PFSK-1 (cell line): ENCODE data around the gene PKP1.

Experiments
- POLR2AphosphoS5 ChIP-seq: IDR thresholded peaks from 2 replicates; pipeline ENCODE4 v1.6.1; 2012; ENCODE audit warnings: low read depth, mild to moderate bottlenecking, control low read depth, low read length, moderate library complexity
- SIN3A ChIP-seq: IDR thresholded peaks from 2 replicates; pipeline ENCODE4 v1.6.1; 2012; ENCODE audit warnings: mild to moderate bottlenecking, low read length, moderate library complexity, borderline replicate concordance; ENCODE audit not compliant: insufficient read depth
- TAF1 ChIP-seq: IDR thresholded peaks from 2 replicates; pipeline ENCODE4 v1.6.1; 2012; ENCODE audit warnings: low read length, control low read depth, borderline replicate concordance; ENCODE audit not compliant: insufficient read depth
- TF ChIP-seq, protein P1 (sequence below), 2 experiments: IDR thresholded peaks; 2 replicates each; pipeline versions ENCODE4 v1.6.1 to v1.8.0; 2011 to 2012; ENCODE audit warnings: low read depth in 2 of 2, low read length in 2 of 2, control low read depth in 1 of 2, inconsistent platforms in 1 of 2, mild to moderate bottlenecking in 1 of 2, moderate library complexity in 1 of 2; ENCODE audit not compliant: insufficient read depth in 1 of 2

DNA sequence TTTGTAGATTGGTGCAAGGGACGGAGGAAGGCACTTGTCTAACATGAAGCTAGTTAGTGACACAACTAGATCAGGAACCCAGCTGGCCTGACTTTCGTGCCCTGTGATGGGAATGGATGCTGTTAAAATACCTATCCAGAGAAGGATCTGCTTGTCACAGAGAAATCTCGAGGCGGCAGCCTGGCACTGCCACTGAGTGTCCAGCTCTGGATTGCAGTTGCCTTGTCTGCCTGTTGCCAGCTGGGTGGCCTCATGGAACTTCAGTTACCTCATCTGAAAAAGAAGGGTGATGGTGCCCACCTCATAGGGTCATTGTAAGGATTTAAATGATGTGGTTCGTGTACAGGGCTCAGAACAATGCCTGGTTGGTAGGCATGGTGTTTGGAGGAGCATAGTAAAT is 2.4 kb upstream of the PKP1 start:
- TF ChIP-seq POLR2AphosphoS5 (no peak), TAF1 (no peak), SIN3A (no peak)
- TF ChIP-seq, protein P1, sequence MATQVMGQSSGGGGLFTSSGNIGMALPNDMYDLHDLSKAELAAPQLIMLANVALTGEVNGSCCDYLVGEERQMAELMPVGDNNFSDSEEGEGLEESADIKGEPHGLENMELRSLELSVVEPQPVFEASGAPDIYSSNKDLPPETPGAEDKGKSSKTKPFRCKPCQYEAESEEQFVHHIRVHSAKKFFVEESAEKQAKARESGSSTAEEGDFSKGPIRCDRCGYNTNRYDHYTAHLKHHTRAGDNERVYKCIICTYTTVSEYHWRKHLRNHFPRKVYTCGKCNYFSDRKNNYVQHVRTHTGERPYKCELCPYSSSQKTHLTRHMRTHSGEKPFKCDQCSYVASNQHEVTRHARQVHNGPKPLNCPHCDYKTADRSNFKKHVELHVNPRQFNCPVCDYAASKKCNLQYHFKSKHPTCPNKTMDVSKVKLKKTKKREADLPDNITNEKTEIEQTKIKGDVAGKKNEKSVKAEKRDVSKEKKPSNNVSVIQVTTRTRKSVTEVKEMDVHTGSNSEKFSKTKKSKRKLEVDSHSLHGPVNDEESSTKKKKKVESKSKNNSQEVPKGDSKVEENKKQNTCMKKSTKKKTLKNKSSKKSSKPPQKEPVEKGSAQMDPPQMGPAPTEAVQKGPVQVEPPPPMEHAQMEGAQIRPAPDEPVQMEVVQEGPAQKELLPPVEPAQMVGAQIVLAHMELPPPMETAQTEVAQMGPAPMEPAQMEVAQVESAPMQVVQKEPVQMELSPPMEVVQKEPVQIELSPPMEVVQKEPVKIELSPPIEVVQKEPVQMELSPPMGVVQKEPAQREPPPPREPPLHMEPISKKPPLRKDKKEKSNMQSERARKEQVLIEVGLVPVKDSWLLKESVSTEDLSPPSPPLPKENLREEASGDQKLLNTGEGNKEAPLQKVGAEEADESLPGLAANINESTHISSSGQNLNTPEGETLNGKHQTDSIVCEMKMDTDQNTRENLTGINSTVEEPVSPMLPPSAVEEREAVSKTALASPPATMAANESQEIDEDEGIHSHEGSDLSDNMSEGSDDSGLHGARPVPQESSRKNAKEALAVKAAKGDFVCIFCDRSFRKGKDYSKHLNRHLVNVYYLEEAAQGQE (IDR thresholded peaks at IDR 0.05; ENCODE audit: insufficient read depth in 1 of 2, low read depth in 2 of 2, low read length in 2 of 2): no peak
